ENCODE results near the gene C16orf46.

GRCh38 chr16:81060576-81061306 lies 16.3 kb downstream of the C16orf46 start:
- no peak for TF ChIP-seq CTCF (IDR thresholded peaks at IDR 0.05)
- TF ChIP-seq POLR2A (IDR thresholded peaks at IDR 0.05) = no peak
